CD8-positive, alpha-beta memory T cell (primary cell): ENCODE data around the gene SH3GLB2. TPM values are rescaled to one million over a fixed set of nuclear protein-coding genes. Genes with fewer than 3 reads are reported as not detected.

Experiments
- CTCF ChIA-PET: fragments of 350-600 bp; sonication (Branson Sonifier 250); formaldehyde crosslinking; loops from one replicate; lab custom pipeline; 2021; ENCODE audit warnings: antibody characterized with exemption; lab: Charles Lee
- POLR2A ChIA-PET: fragments of 350-600 bp; sonication (Branson Sonifier 250); formaldehyde crosslinking; loops from one replicate; lab custom pipeline; 2021; ENCODE audit warnings: antibody characterized with exemption; lab: Charles Lee
- DNase-seq, 5 donors: peaks; one replicate each; pipeline versions ENCODE4 v3.0.0 to v3.0.0-alpha.2; 2020 to 2022; ENCODE audit warnings: mixed read lengths in 1 of 5
- H3K27ac ChIP-seq: one replicate; pipeline ENCODE4 v1.7.0; 2013; ENCODE audit warnings: low read depth, mild to moderate bottlenecking, low read length, moderate library complexity
- H3K27me3 ChIP-seq: 2 replicates; pipeline ENCODE4 v1.7.0; 2013; ENCODE audit warnings: low read length, mild to moderate bottlenecking; ENCODE audit not compliant: insufficient read depth, poor library complexity, severe bottlenecking
- H3K36me3 ChIP-seq: 2 replicates; pipeline ENCODE4 v1.7.0; 2013; ENCODE audit warnings: mild to moderate bottlenecking, low read length, moderate library complexity; ENCODE audit not compliant: insufficient read depth
- H3K4me1 ChIP-seq: 2 replicates; pipeline ENCODE4 v1.7.0; 2013; ENCODE audit warnings: mild to moderate bottlenecking, low read length, moderate library complexity; ENCODE audit not compliant: insufficient read depth
- H3K4me3 ChIP-seq: 2 replicates; pipeline ENCODE4 v1.7.0; 2013; ENCODE audit warnings: mild to moderate bottlenecking, low read length
- H3K9me3 ChIP-seq: 2 replicates; pipeline ENCODE4 v1.7.0; 2013; ENCODE audit warnings: mild to moderate bottlenecking, low read length
- H3K27ac Mint-ChIP-seq, 8 donors: one replicate each; pipeline ENCODE4 v1.8.0; 2020 to 2021; ENCODE audit warnings: mixed read lengths in 8 of 8, mild to moderate bottlenecking in 6 of 8, inconsistent platforms in 3 of 8, moderate library complexity in 3 of 8
- H3K27me3 Mint-ChIP-seq, 2 donors: one replicate each; pipeline ENCODE4 v1.8.0; 2020 to 2021; ENCODE audit warnings: mixed read lengths in 2 of 2, mild to moderate bottlenecking in 1 of 2, moderate library complexity in 1 of 2
- H3K36me3 Mint-ChIP-seq, 3 donors: one replicate each; pipeline ENCODE4 v1.8.0; 2020 to 2021; ENCODE audit warnings: mixed read lengths in 3 of 3, inconsistent platforms in 1 of 3, mild to moderate bottlenecking in 1 of 3
- H3K4me1 Mint-ChIP-seq, 3 donors: one replicate each; pipeline ENCODE4 v1.8.0; 2020 to 2021; ENCODE audit warnings: mixed read lengths in 3 of 3, inconsistent platforms in 1 of 3, mild to moderate bottlenecking in 1 of 3
- H3K4me3 Mint-ChIP-seq, 7 donors: one replicate each; pipeline ENCODE4 v1.8.0; 2020 to 2021; ENCODE audit warnings: mixed read lengths in 7 of 7, mild to moderate bottlenecking in 6 of 7, moderate library complexity in 4 of 7, inconsistent platforms in 2 of 7
- H3K9me3 Mint-ChIP-seq, 5 donors: one replicate each; pipeline ENCODE4 v1.8.0; 2020 to 2022; ENCODE audit warnings: mixed read lengths in 5 of 5, mild to moderate bottlenecking in 3 of 5, moderate library complexity in 2 of 5, inconsistent platforms in 1 of 5
- polyA plus RNA-seq: library from polyadenylated mRNA; unstranded; fragments of 300-500 nt; fragmentation: Illumina TruSeq; gene quantifications from one replicate; pipeline ENCODE4 v1.2.3, GENCODE V29; 2021
- total RNA-seq, 2 experiments: library from RNA; stranded (reverse); gene quantifications; one replicate each; pipeline ENCODE4 v1.2.3, GENCODE V29; 2021

Gene SH3GLB2
- total and polyA plus RNA-seq, 3 experiments from 2014 or later, result 36.2 to 58.3 (median 55.0) TPM

GRCh38 chr9:129026442-129027223 lies 1.5 kb downstream of the SH3GLB2 start:
- peak overlapping the region; percentile 44 for H3K4me3 ChIP-seq
- H3K9me3 Mint-ChIP-seq, result no peaks in the 10 kb centered on the region
- peaks cover 16% of the 10 kb centered on the region for H3K4me1 ChIP-seq
- POLR2A ChIA-PET, result interaction anchor here (1.0 to 2.1 kb wide), 2 partner anchors 9 to 54 kb away, joined by 3 to 6 read pairs; partner anchors contain the start of gene DOLPP1
- H3K36me3 Mint-ChIP-seq, result peaks cover 0 to 7% (median 4%) of the 10 kb centered on the region in 3 donors
- H3K4me1 Mint-ChIP-seq, result peaks cover 24 to 37% (median 26%) of the 10 kb centered on the region in 3 donors
- H3K36me3 ChIP-seq, result no peaks in the 10 kb centered on the region
- peak overlapping the region; percentile 80 to 86 (median 84) for H3K4me3 Mint-ChIP-seq
- H3K9me3 ChIP-seq, result no peaks in the 10 kb centered on the region
- peak overlapping the region in 7 of 8 donors; percentile 28 to 92 (median 79) for H3K27ac Mint-ChIP-seq
- peak overlapping the region; percentile 40 for H3K27ac ChIP-seq
- DNase-seq, result no peak
- H3K27me3 Mint-ChIP-seq, result no peaks in the 10 kb centered on the region
- CTCF ChIA-PET, result no interaction called here
- H3K27me3 ChIP-seq, result no peaks in the 10 kb centered on the region

- POLR2A ChIA-PET, result interaction anchor here (0.5 kb wide), 1 partner anchor 786 kb away, joined by 3 read pairs; no protein-coding TSS in a partner anchor
- CTCF ChIA-PET, result no interaction called here
- H3K27me3 ChIP-seq, result no peaks in the 10 kb centered on the region
- peaks cover 0 to 16% (median 4%) of the 10 kb centered on the region in 3 donors for H3K36me3 Mint-ChIP-seq
- H3K27ac Mint-ChIP-seq, result no peak overlapping the region
- no peak for DNase-seq
- H3K36me3 ChIP-seq, result no peaks in the 10 kb centered on the region
- no peaks in the 10 kb centered on the region for H3K9me3 Mint-ChIP-seq
- H3K4me1 Mint-ChIP-seq, result peaks cover 26 to 42% (median 31%) of the 10 kb centered on the region in 3 donors
- peaks cover 16% of the 10 kb centered on the region for H3K4me1 ChIP-seq
- H3K9me3 ChIP-seq, result no peaks in the 10 kb centered on the region
- no peaks in the 10 kb centered on the region for H3K27me3 Mint-ChIP-seq
- no peak overlapping the region for H3K27ac ChIP-seq
- peak overlapping the region in 1 of 7 donors; percentile 32 for H3K4me3 Mint-ChIP-seq
- no peak overlapping the region for H3K4me3 ChIP-seq
Measured at GRCh38 chr9:129023908-129024233, 4.3 kb downstream of the SH3GLB2 start.

GRCh38 chr9:129023036-129023907 lies 4.9 kb downstream of the SH3GLB2 start:
- no peak for DNase-seq
- peaks cover 0 to 17% (median 4%) of the 10 kb centered on the region in 3 donors for H3K36me3 Mint-ChIP-seq
- H3K27ac Mint-ChIP-seq, result peak overlapping the region in 2 of 8 donors; percentile 23 to 93
- Histone ChIP-seq H3K27ac (no peak overlapping the region), H3K27me3 (no peaks in the 10 kb centered on the region), H3K4me3 (no peak overlapping the region), H3K36me3 (no peaks in the 10 kb centered on the region), H3K4me1 (peaks cover 16% of the 10 kb centered on the region), H3K9me3 (no peaks in the 10 kb centered on the region)
- ChIA-PET CTCF (no interaction called here), POLR2A (no interaction called here)
- H3K9me3 Mint-ChIP-seq, result no peaks in the 10 kb centered on the region
- no peaks in the 10 kb centered on the region for H3K27me3 Mint-ChIP-seq
- peak overlapping the region in 1 of 7 donors; percentile 68 for H3K4me3 Mint-ChIP-seq
- peaks cover 26 to 42% (median 31%) of the 10 kb centered on the region in 3 donors for H3K4me1 Mint-ChIP-seq

- CTCF ChIA-PET, result no interaction called here
- H3K27ac ChIP-seq, result no peak overlapping the region
- POLR2A ChIA-PET, result no interaction called here
Measured at GRCh38 chr9:129022037-129022436, 6.1 kb downstream of the SH3GLB2 start.

GRCh38 chr9:129021091-129021490 lies 7.0 kb downstream of the SH3GLB2 start:
- Histone ChIP-seq H3K27me3 (no peaks in the 10 kb centered on the region), H3K36me3 (no peaks in the 10 kb centered on the region), H3K4me3 (no peak overlapping the region), H3K4me1 (peaks cover 3% of the 10 kb centered on the region), H3K27ac (no peak overlapping the region), H3K9me3 (no peaks in the 10 kb centered on the region)
- Mint-ChIP-seq H3K4me3 (no peak overlapping the region), H3K27ac (peak overlapping the region in 3 of 8 donors; percentile 21 to 51 (median 23)), H3K27me3 (no peaks in the 10 kb centered on the region), H3K36me3 (peaks cover 0 to 29% (median 4%) of the 10 kb centered on the region in 3 donors), H3K4me1 (peaks cover 15 to 28% (median 19%) of the 10 kb centered on the region in 3 donors), H3K9me3 (no peaks in the 10 kb centered on the region)
- DNase-seq, result no peak
- POLR2A ChIA-PET, result interaction anchor here (0.7 kb wide), 1 partner anchor 34 kb away, joined by 4 read pairs; no protein-coding TSS in a partner anchor
- CTCF ChIA-PET, result no interaction called here

More at GRCh38 chr9:129022037-129022436, 6.1 kb downstream of the SH3GLB2 start:
- peaks cover 20 to 36% (median 25%) of the 10 kb centered on the region in 3 donors for H3K4me1 Mint-ChIP-seq
- H3K9me3 ChIP-seq, result no peaks in the 10 kb centered on the region
- H3K4me3 ChIP-seq, result no peak overlapping the region
- no peaks in the 10 kb centered on the region for H3K36me3 ChIP-seq
- peaks cover 10% of the 10 kb centered on the region for H3K4me1 ChIP-seq
- H3K27me3 ChIP-seq, result no peaks in the 10 kb centered on the region
- H3K9me3 Mint-ChIP-seq, result no peaks in the 10 kb centered on the region
- peaks cover 0 to 25% (median 4%) of the 10 kb centered on the region in 3 donors for H3K36me3 Mint-ChIP-seq
- H3K27ac Mint-ChIP-seq, result peak overlapping the region in 3 of 8 donors; percentile 3 to 55 (median 14)
- no peaks in the 10 kb centered on the region for H3K27me3 Mint-ChIP-seq
- no peak overlapping the region for H3K4me3 Mint-ChIP-seq
- DNase-seq, result no peak

GRCh38 chr9:129014608-129015007 lies 13.5 kb downstream of the SH3GLB2 start:
- Mint-ChIP-seq H3K27me3 (no peaks in the 10 kb centered on the region), H3K9me3 (no peaks in the 10 kb centered on the region), H3K27ac (no peak overlapping the region), H3K4me1 (no peaks in the 10 kb centered on the region), H3K36me3 (peaks cover 0 to 74% (median 4%) of the 10 kb centered on the region in 3 donors), H3K4me3 (no peak overlapping the region)
- DNase-seq, result no peak
- Histone ChIP-seq H3K36me3 (peaks cover 6% of the 10 kb centered on the region), H3K4me3 (no peak overlapping the region), H3K27me3 (no peaks in the 10 kb centered on the region), H3K9me3 (no peaks in the 10 kb centered on the region), H3K27ac (no peak overlapping the region), H3K4me1 (no peaks in the 10 kb centered on the region)
- CTCF ChIA-PET, result interaction anchor here (0.9 kb wide), 1 partner anchor 438 kb away, joined by 3 read pairs; no protein-coding TSS in a partner anchor
- POLR2A ChIA-PET, result no interaction called here

GRCh38 chr9:129014124-129014523 lies 14.0 kb downstream of the SH3GLB2 start:
- Histone ChIP-seq H3K27ac (no peak overlapping the region), H3K36me3 (peaks cover 6% of the 10 kb centered on the region), H3K27me3 (no peaks in the 10 kb centered on the region), H3K4me1 (no peaks in the 10 kb centered on the region), H3K4me3 (no peak overlapping the region), H3K9me3 (no peaks in the 10 kb centered on the region)
- no peak for DNase-seq
- H3K36me3 Mint-ChIP-seq, result peaks cover 0 to 77% (median 4%) of the 10 kb centered on the region in 3 donors
- no peaks in the 10 kb centered on the region for H3K27me3 Mint-ChIP-seq
- ChIA-PET POLR2A (no interaction called here), CTCF (interaction anchor here (0.9 kb wide), 1 partner anchor 438 kb away, joined by 3 read pairs; no protein-coding TSS in a partner anchor)
- H3K27ac Mint-ChIP-seq, result no peak overlapping the region
- no peaks in the 10 kb centered on the region for H3K9me3 Mint-ChIP-seq
- no peak overlapping the region for H3K4me3 Mint-ChIP-seq
- H3K4me1 Mint-ChIP-seq, result no peaks in the 10 kb centered on the region
